Measurements from ENCODE around the gene TNFRSF1A.

DNA sequence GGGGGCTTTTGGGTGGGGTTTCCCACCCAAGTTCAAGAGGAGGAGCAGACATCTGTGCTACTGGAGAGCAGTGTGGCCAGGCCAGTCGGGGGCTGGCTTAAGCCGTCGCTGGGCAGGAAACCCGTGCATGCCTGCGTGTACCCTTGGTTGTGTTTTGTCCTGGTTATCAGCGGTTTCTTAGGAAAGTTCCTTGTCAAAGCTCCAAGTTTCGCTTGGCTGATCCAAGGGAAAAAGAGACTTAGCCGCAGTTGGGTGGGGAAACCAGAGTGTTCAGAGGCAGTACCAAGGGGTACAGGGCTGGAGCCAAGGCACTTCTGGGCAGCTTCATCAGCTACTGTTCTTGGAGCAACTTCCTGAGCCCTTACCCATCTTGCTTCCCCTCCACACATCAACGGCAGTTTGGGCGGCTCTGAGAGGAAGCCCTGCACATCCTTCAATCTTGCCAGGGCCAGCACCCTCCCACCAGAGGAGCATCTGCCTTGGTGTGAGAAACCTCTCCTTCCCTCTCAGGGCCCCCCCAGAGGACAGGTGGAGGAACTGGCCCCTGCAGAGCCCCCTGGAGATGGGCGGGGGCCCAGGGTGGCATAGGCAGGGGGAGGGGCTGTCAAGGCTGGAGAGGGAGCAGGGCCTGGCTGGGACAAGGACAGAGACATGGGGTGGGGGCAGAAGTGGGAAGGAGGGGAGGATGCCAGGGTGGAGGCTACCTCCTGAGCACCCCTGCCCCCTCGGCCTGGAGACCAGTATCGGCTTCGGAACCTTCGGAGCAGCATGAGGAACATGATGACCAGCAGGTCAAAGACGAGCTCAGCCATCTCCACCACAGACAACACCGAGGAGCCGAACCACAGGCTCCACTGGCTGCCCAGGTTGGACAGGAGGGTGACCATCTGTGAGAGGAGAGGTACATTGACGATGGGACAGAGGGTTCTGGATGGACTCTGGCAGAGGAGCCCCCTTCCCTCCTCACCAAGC lies 5.8 kb upstream of the TNFRSF1A start:
- no peak for TF ChIP-seq POLR2A (IDR thresholded peaks at IDR 0.05; ENCODE audit: low read length)
- TF ChIP-seq GATA1 (IDR thresholded peaks at IDR 0.05; ENCODE audit: low read depth, low read length) = no peak

Data from erythroblast (primary cell).